IMR-90 (cell line): ENCODE measurements around the gene RPS19. TPM values are rescaled to one million over a fixed set of nuclear protein-coding genes. Genes with fewer than 3 reads are reported as not detected.
A peak's percentile ranks its signal among the peaks of the same experiment; 100 is the strongest.

Experiments used
- ATAC-seq: fragments of 200-7000 bp; cut with Tn5 transposase; 2 replicates; pipeline ENCODE4 v1.9.1; 2020; ENCODE audit warnings: low read depth, mild to moderate bottlenecking, moderate library complexity
- BruUV-seq: library from RNA; stranded (reverse); fragments of 400-500 nt; replicated peaks from 2 replicates; lab custom pipeline; 2021; lab: Mats Ljungman, UMichigan
- CTCF ChIA-PET: fragments of 300-600 bp; formaldehyde crosslinking; extraction: SDS; loops from one replicate; lab custom pipeline; 2021; ENCODE audit warnings: antibody characterized with exemption; lab: Yijun Ruan, JAX
- POLR2A ChIA-PET: fragments of 300-600 bp; sonication (Branson Sonifier 250); formaldehyde crosslinking; loops from one replicate; lab custom pipeline; 2022; ENCODE audit warnings: antibody characterized with exemption; ENCODE audit not compliant: unreplicated experiment; lab: Charles Lee
- DNase-seq: peaks from one replicate; pipeline ENCODE4 v3.0.0; 2013
- H2AFZ ChIP-seq: replicated peaks from 2 replicates; pipeline ENCODE3; 2013; ENCODE audit warnings: low read length, mild to moderate bottlenecking; ENCODE audit not compliant: poor library complexity
- H2AK5ac ChIP-seq: 2 replicates; pipeline ENCODE4 v1.6.1; 2013; ENCODE audit warnings: low read depth, low read length, inconsistent platforms
- H2AK9ac ChIP-seq: replicated peaks from 2 replicates; pipeline ENCODE3; 2013; ENCODE audit warnings: mild to moderate bottlenecking, low read depth, low read length, moderate library complexity; ENCODE audit not compliant: poor library complexity
- H2BK120ac ChIP-seq: 2 replicates; pipeline ENCODE4 v1.6.1; 2013; ENCODE audit warnings: low read depth, low read length, inconsistent platforms
- H2BK15ac ChIP-seq: 3 replicates; pipeline ENCODE4 v1.6.1; 2013; ENCODE audit warnings: low read depth, low read length, inconsistent platforms
- H2BK20ac ChIP-seq: 2 replicates; pipeline ENCODE4 v1.6.1; 2013; ENCODE audit warnings: low read depth, mild to moderate bottlenecking, inconsistent platforms, low read length, moderate library complexity
- H2BK5ac ChIP-seq: 2 replicates; pipeline ENCODE4 v1.6.1; 2013; ENCODE audit warnings: mild to moderate bottlenecking, low read depth, low read length, inconsistent platforms; ENCODE audit not compliant: poor library complexity, severe bottlenecking
- H3K14ac ChIP-seq: replicated peaks from 2 replicates; pipeline ENCODE4 v1.6.1; 2013; ENCODE audit warnings: low read depth, low read length, inconsistent platforms
- H3K18ac ChIP-seq: 2 replicates; pipeline ENCODE4 v1.6.1; 2013; ENCODE audit warnings: low read depth, low read length, control low read depth
- H3K23ac ChIP-seq: 2 replicates; pipeline ENCODE4 v1.6.1; 2013; ENCODE audit warnings: low read depth, low read length, inconsistent platforms
- H3K27ac ChIP-seq: 2 replicates; pipeline ENCODE4 v1.5.1; 2013; ENCODE audit warnings: mild to moderate bottlenecking, control low read depth, low read length; ENCODE audit not compliant: insufficient read depth
- H3K27me3 ChIP-seq: 2 replicates; pipeline ENCODE4 v1.6.1; 2013; ENCODE audit warnings: low read length; ENCODE audit not compliant: control insufficient read depth, insufficient read depth
- H3K36me3 ChIP-seq: 2 replicates; pipeline ENCODE4 v1.6.1; 2013; ENCODE audit warnings: low read length, mixed read lengths; ENCODE audit not compliant: control insufficient read depth, insufficient read depth
- H3K4ac ChIP-seq: 2 replicates; pipeline ENCODE4 v1.6.1; 2013; ENCODE audit warnings: low read depth, low read length, inconsistent platforms
- H3K4me1 ChIP-seq: 2 replicates; pipeline ENCODE4 v1.6.1; 2013; ENCODE audit warnings: low read length, mixed read lengths; ENCODE audit not compliant: control insufficient read depth, insufficient read depth
- H3K4me2 ChIP-seq: 2 replicates; pipeline ENCODE4 v1.6.1; 2013; ENCODE audit warnings: low read depth, mild to moderate bottlenecking, control low read depth, low read length, moderate library complexity
- H3K4me3 ChIP-seq: 2 replicates; pipeline ENCODE4 v1.5.1; 2013; ENCODE audit warnings: low read depth, mild to moderate bottlenecking, control low read depth, low read length, moderate library complexity; ENCODE audit not compliant: insufficient read depth
- H3K56ac ChIP-seq: 2 replicates; pipeline ENCODE4 v1.6.1; 2013; ENCODE audit warnings: low read length, inconsistent platforms; ENCODE audit not compliant: insufficient read depth; ENCODE audit errors: extremely low read depth
- H3K79me1 ChIP-seq, 2 experiments: 2 replicates each; pipeline ENCODE4 v1.6.1; 2013; ENCODE audit warnings: low read length in 2 of 2, inconsistent platforms in 1 of 2, low read depth in 1 of 2
- H3K9ac ChIP-seq: 2 replicates; pipeline ENCODE4 v1.6.1; 2013; ENCODE audit warnings: low read depth, low read length, control low read depth
- H3K9me1 ChIP-seq: 2 replicates; pipeline ENCODE4 v1.6.1; 2013; ENCODE audit warnings: low read length, inconsistent platforms; ENCODE audit not compliant: insufficient read depth
- H3K9me3 ChIP-seq: 2 replicates; pipeline ENCODE4 v1.6.1; 2013; ENCODE audit warnings: low read length; ENCODE audit not compliant: control insufficient read depth, insufficient read depth
- H4K20me1 ChIP-seq: 2 replicates; pipeline ENCODE4 v1.6.1; 2013; ENCODE audit warnings: low read length, inconsistent platforms; ENCODE audit not compliant: insufficient read depth
- H4K5ac ChIP-seq: 2 replicates; pipeline ENCODE4 v1.6.1; 2013; ENCODE audit warnings: mild to moderate bottlenecking, low read depth, low read length, control low read depth
- H4K8ac ChIP-seq, 2 experiments: 2 replicates each; pipeline ENCODE4 v1.6.1; 2013; ENCODE audit warnings: low read depth in 2 of 2, low read length in 2 of 2, control low read depth in 1 of 2, inconsistent platforms in 1 of 2
- H4K91ac ChIP-seq: 2 replicates; pipeline ENCODE4 v1.6.1; 2013; ENCODE audit warnings: low read depth, low read length, inconsistent platforms; ENCODE audit not compliant: insufficient read depth
- BHLHE40 ChIP-seq: fragments of 150-350 bp; IDR thresholded peaks from 2 replicates; pipeline ENCODE4 v1.6.1; 2016; ENCODE audit warnings: mild to moderate bottlenecking, low read depth, low read length
- CEBPB ChIP-seq: IDR thresholded peaks from 2 replicates; pipeline ENCODE4 v1.6.1; 2012; ENCODE audit warnings: low read depth, low read length, improper control_type of control experiment
- CHD1 ChIP-seq: IDR thresholded peaks from 2 replicates; pipeline ENCODE4 v1.6.1; 2012; ENCODE audit warnings: low read depth, low read length, improper control_type of control experiment
- CTCF ChIP-seq: conservative IDR thresholded peaks from 2 replicates; pipeline ENCODE4 v1.5.1; 2012; ENCODE audit warnings: mild to moderate bottlenecking, low read depth, low read length, improper control_type of control experiment
- ELK1 ChIP-seq: fragments of 150-350 bp; IDR thresholded peaks from 2 replicates; pipeline ENCODE4 v1.6.1; 2016; ENCODE audit warnings: low read depth, mild to moderate bottlenecking, low read length, moderate library complexity, borderline replicate concordance
- MAFK ChIP-seq: IDR thresholded peaks from 2 replicates; pipeline ENCODE4 v1.6.1; 2012; ENCODE audit warnings: low read depth, low read length, improper control_type of control experiment
- MXI1 ChIP-seq: IDR thresholded peaks from 2 replicates; pipeline ENCODE4 v1.6.1; 2012; ENCODE audit warnings: low read depth, mild to moderate bottlenecking, low read length, moderate library complexity, borderline replicate concordance
- NFE2L2 ChIP-seq: fragments of 150-350 bp; IDR thresholded peaks from 2 replicates; pipeline ENCODE4 v1.6.1; 2016; ENCODE audit warnings: low read depth, mild to moderate bottlenecking, low read length
- POLR2A ChIP-seq: IDR thresholded peaks from 2 replicates; pipeline ENCODE4 v1.6.1; 2012; ENCODE audit warnings: mild to moderate bottlenecking, low read depth, low read length
- RAD21 ChIP-seq: IDR thresholded peaks from 2 replicates; pipeline ENCODE4 v1.6.1; 2012; ENCODE audit warnings: low read length, improper control_type of control experiment
- RCOR1 ChIP-seq: IDR thresholded peaks from 2 replicates; pipeline ENCODE4 v1.6.1; 2012; ENCODE audit warnings: mild to moderate bottlenecking, low read length, improper control_type of control experiment; ENCODE audit not compliant: insufficient replicate concordance
- RFX5 ChIP-seq: IDR thresholded peaks from 2 replicates; pipeline ENCODE4 v1.8.0; 2012; ENCODE audit warnings: low read depth, mild to moderate bottlenecking, low read length, moderate library complexity
- USF2 ChIP-seq: fragments of 150-350 bp; IDR thresholded peaks from 2 replicates; pipeline ENCODE4 v1.6.1; 2017; ENCODE audit warnings: mild to moderate bottlenecking, antibody characterized with exemption, low read length, low read depth
- WGBS, 2 experiments: methylation state at CpG; one replicate each; pipeline versions ENCODE4 v1.1.5 to v1.1.7; 2013; ENCODE audit warnings: missing lambda C conversion rate in 2 of 2; ENCODE audit not compliant: insufficient read length in 1 of 2; ENCODE audit errors: extremely low coverage in 2 of 2; 5-methylcytosine and 5-hydroxymethylcytosine counted together
- dilution Hi-C: fragments of 300-500 bp; cut with HindIII; formaldehyde crosslinking; loops from one replicate; pipeline ENCODE4 v1.14.3; 2018; ENCODE audit warnings: low sequenced_read_pairs; ENCODE audit not compliant: unreplicated experiment
- in situ Hi-C: fragments of 300-500 bp; cut with MboI; formaldehyde crosslinking; loops from 3 replicates; pipeline ENCODE4 v1.14.3; 2019; ENCODE audit warnings: low sequenced_read_pairs, inconsistent platforms, mixed read lengths
- intact Hi-C: fragments of 100-400 bp; cut with micrococcal nuclease; formaldehyde crosslinking; loops from 2 replicates; pipeline ENCODE4 v1.10.0; 2022
- polyA plus RNA-seq, 3 experiments: library from polyadenylated mRNA; depleted of rRNA; stranded (reverse); fragments of >200 nt; gene quantifications; 2 replicates each; pipeline ENCODE4 v1.2.3, GENCODE V29; 2012; ENCODE audit warnings: low replicate concordance in 1 of 3
- total RNA-seq: library from RNA; depleted of rRNA; stranded (reverse); fragments of >200 nt; gene quantifications from 2 replicates; pipeline ENCODE4 v1.2.3, GENCODE V29; 2012

RPS19 gene
- total and polyA plus RNA-seq, 2 of the 4 experiments (the other 2 are of a cell fraction): 230 to 3,988 TPM

GRCh38 chr19:41915021-41915775 is 55.1 kb downstream of the RPS19 start:
- no peak overlapping the region for H2BK20ac ChIP-seq
- in situ Hi-C loops (no loop called here), intact Hi-C loops (no loop called here), dilution Hi-C loops (no loop called here)
- H2AK5ac ChIP-seq: no peak overlapping the region
- H3K23ac ChIP-seq: peak overlapping the region; percentile 85
- 5% methylated on average over 25 of the region's 38 CpGs; no CpG with 5 or more reads in 1 of the 2 experiments for WGBS, 2 experiments
- peaks cover 82% of the 10 kb centered on the region for H3K27me3 ChIP-seq
- H3K9ac ChIP-seq: no peak overlapping the region
- H4K8ac ChIP-seq: no peak overlapping the region
- no peak overlapping the region for H2BK15ac ChIP-seq
- no peak for ATAC-seq
- TF ChIP-seq MAFK (no peak), RFX5 (no peak), ELK1 (no peak), CTCF (no peak), POLR2A (no peak), CEBPB (no peak), USF2 (no peak), CHD1 (no peak), BHLHE40 (no peak), NFE2L2 (no peak), RAD21 (no peak), RCOR1 (no peak), MXI1 (no peak)
- H3K9me3 ChIP-seq: no peaks in the 10 kb centered on the region
- H3K4me1 ChIP-seq: 0 out of 2 replicates have a peak, but pooled peaks cover 2% of the 10 kb centered on the region
- H2AFZ ChIP-seq: peak overlapping the region; percentile 67
- no peak overlapping the region for H3K4ac ChIP-seq
- peaks cover 30% of the 10 kb centered on the region for H4K20me1 ChIP-seq
- CTCF ChIA-PET: no interaction called here
- H4K91ac ChIP-seq: no peak overlapping the region
- DNase-seq: no peak
- POLR2A ChIA-PET: no interaction called here
- H3K9me1 ChIP-seq: peaks cover 19% of the 10 kb centered on the region
- no peak overlapping the region for H3K56ac ChIP-seq
- no TSS peak for BruUV-seq
- no peak overlapping the region for H2BK5ac ChIP-seq
- peak overlapping the region; percentile 55 for H3K4me2 ChIP-seq
- no peak overlapping the region for H2BK120ac ChIP-seq
- no peak overlapping the region for H3K4me3 ChIP-seq
- H2AK9ac ChIP-seq: peak overlapping the region; percentile 28
- H3K36me3 ChIP-seq: no peaks in the 10 kb centered on the region
- no peaks in the 10 kb centered on the region for H3K79me1 ChIP-seq
- no peak overlapping the region for H3K18ac ChIP-seq
- no peak overlapping the region for H4K5ac ChIP-seq
- H3K27ac ChIP-seq: no peak overlapping the region
- H3K14ac ChIP-seq: no peak overlapping the region
